ENCODE results near the gene SLC46A1. TPM values are rescaled to one million over a fixed set of nuclear protein-coding genes. Genes with fewer than 3 reads are reported as not detected.

The SLC46A1 gene
- total RNA-seq, 4 donors from 2014 or later = 10.8 to 15.6 (median 13.4) TPM

DNA sequence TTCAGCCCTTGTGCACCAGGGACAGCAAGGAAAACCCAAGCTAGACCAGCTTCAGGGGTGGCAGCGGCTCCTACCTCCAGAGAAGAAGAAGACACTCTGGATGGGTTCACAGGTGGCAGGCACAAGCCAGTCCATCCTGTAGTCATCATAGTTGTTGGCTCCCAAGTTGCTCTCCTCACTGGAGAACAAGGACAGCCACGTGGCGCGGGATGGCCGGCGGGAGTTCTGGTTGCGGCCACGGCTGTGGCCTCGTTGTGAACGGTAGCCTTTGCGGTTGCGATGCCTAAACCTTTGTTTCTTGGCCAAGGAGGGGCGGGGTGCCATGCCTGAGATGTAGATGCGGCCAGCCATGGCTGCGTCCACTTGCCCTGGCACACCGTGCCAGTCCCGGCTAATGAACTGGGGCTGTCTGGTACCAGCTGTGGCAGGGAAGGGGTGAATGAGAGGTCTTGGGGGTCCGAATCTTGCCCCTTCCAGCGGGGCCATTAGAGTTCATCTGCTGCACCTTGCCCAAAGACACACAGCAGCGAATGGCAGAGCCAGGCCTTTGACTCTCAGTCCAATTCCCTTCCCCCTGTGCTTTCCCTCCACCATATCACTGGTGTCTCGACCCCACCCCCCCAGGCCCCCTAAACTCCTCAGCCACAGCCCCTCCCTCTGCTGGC is 38.2 kb downstream of the SLC46A1 start:
- peaks cover 12 to 22% of the 10 kb centered on the region in 2 donors for H3K4me1 ChIP-seq
- no peak overlapping the region for H3K27ac ChIP-seq
- WGBS, 2 donors = 88 to 93% methylated on average over 17 to 20 of the region's 21 CpGs
- intact Hi-C loops (cut with DNase I) = no loop called here
- H3K9me3 ChIP-seq = no peaks in the 10 kb centered on the region
- no peak for TF ChIP-seq POLR2A (IDR thresholded peaks at IDR 0.05)
- TF ChIP-seq, protein P1, sequence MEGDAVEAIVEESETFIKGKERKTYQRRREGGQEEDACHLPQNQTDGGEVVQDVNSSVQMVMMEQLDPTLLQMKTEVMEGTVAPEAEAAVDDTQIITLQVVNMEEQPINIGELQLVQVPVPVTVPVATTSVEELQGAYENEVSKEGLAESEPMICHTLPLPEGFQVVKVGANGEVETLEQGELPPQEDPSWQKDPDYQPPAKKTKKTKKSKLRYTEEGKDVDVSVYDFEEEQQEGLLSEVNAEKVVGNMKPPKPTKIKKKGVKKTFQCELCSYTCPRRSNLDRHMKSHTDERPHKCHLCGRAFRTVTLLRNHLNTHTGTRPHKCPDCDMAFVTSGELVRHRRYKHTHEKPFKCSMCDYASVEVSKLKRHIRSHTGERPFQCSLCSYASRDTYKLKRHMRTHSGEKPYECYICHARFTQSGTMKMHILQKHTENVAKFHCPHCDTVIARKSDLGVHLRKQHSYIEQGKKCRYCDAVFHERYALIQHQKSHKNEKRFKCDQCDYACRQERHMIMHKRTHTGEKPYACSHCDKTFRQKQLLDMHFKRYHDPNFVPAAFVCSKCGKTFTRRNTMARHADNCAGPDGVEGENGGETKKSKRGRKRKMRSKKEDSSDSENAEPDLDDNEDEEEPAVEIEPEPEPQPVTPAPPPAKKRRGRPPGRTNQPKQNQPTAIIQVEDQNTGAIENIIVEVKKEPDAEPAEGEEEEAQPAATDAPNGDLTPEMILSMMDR (IDR thresholded peaks at IDR 0.05) = no peak
- H3K36me3 ChIP-seq = peaks cover 6 to 8% of the 10 kb centered on the region in 2 donors
- no peak for DNase-seq
- no peaks in the 10 kb centered on the region for H3K27me3 ChIP-seq
- no peak overlapping the region for H3K4me3 ChIP-seq (replicated peaks in 1 of 3)

DNA sequence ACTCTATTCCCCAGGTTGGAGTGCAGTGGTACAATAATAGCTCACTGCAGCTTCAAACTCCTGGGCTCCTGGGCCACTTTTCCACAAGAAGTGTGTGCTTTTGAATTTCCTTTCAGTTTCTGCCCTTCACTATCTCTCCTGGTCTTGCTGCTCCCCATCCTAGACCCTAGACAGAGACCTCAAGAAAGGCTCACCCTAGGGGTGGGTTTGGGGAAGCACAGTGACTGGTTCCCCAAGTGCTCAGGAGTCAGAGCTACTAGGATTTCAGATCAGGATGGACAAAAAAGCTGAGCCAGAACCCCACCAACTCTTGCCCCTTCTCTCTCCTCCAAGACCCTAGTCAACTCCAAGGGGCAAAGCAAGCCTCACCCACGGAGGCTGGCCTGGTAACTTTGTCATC is 39.4 kb downstream of the SLC46A1 start:
- no peaks in the 10 kb centered on the region for H3K27me3 ChIP-seq
- H3K27ac ChIP-seq = no peak overlapping the region
- TF ChIP-seq, protein P1 (IDR thresholded peaks at IDR 0.05) = no peak
- no peak for TF ChIP-seq POLR2A (IDR thresholded peaks at IDR 0.05)
- H3K9me3 ChIP-seq = no peaks in the 10 kb centered on the region
- H3K36me3 ChIP-seq = peaks cover 10 to 16% of the 10 kb centered on the region in 2 donors
- intact Hi-C loops (cut with DNase I) = no loop called here
- H3K4me3 ChIP-seq (replicated peaks in 1 of 3) = no peak overlapping the region
- H3K4me1 ChIP-seq = peaks cover 2 to 10% of the 10 kb centered on the region in 2 donors
- 40% methylated on average over 1 of the region's 1 CpG; no CpG with 5 or more reads in 1 of the 2 donors for WGBS, 2 donors
- no peak for DNase-seq

DNA sequence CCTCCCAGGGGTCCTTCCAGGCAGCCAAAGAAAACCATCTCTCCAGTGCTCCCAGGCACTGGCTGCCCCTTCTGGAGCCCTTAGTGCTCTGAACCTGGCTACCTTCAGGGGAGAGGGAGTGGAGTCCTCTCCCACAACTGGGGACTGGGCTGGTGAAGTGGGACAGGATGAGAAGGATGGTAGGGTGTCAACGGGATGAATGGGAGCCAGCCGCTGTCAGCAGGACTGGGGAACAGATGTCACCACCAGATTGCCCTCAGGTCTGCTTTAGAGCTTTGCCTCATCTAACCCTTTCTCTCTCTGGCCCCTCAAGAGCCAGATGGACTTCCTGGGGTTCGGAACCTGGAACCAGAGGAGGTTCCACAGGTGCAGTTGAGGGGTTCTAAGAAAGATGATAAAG is 40.5 kb downstream of the SLC46A1 start:
- no peak overlapping the region for H3K4me3 ChIP-seq (replicated peaks in 1 of 3)
- TF ChIP-seq, protein P1 (IDR thresholded peaks at IDR 0.05) = no peak
- TF ChIP-seq POLR2A (IDR thresholded peaks at IDR 0.05) = no peak
- H3K27ac ChIP-seq = no peak overlapping the region
- H3K4me1 ChIP-seq = no peaks in the 10 kb centered on the region
- WGBS, 2 donors = 90 to 95% methylated on average over 3 of the region's 3 CpGs
- H3K9me3 ChIP-seq = no peaks in the 10 kb centered on the region
- intact Hi-C loops (cut with DNase I) = no loop called here
- H3K27me3 ChIP-seq = no peaks in the 10 kb centered on the region
- H3K36me3 ChIP-seq = peaks cover 21 to 28% of the 10 kb centered on the region in 2 donors
- no peak for DNase-seq

DNA sequence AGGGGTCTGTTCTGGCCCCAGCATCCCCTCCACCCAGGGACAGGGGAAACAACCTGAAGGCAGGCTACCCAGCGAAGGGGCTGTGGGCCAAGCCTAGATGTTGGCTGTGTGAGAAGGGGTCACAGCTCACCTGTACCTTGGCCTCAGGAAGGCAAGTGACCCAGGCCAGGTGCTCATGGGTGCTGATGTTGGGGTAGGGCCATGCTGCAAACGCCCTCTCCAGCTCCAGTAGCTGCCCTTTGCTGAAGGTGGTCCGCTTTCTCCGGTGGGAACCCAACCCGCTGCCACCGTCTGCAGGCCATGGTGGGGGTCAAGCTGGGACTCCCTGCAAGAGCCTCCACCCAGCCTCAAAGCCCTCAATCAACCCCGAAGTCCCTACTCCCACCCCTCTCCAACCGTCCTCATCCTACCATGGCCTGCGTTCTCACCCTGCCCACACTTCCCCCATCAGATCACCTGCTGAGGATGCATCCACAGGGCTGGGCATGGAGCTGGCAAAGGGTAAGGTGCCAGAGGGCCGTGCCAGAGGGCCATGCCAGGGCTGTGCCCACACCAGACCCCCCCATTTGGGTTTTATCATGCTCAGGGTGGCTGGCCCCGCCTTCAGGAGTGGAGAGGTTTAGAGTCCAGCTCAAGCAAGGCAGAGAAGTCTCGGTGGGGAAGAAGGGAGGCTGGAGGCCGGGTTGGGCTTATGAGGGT is 41.2 kb downstream of the SLC46A1 start, which contains the start of gene SEBOX:
SEBOX (minus strand) TSS at position 535 of the 699 bp plus-strand sequence; CDS start at position 487, 48 bp downstream.
- H3K27me3 ChIP-seq = no peaks in the 10 kb centered on the region
- no peaks in the 10 kb centered on the region for H3K4me1 ChIP-seq
- no peaks in the 10 kb centered on the region for H3K9me3 ChIP-seq
- H3K27ac ChIP-seq = no peak within 1 kb of the TSS
- 95 to 97% methylated on average over 13 of the region's 13 CpGs for WGBS, 2 donors
- H3K4me3 ChIP-seq (replicated peaks in 1 of 3) = no peak within 1 kb of the TSS
- intact Hi-C loops (cut with DNase I) = no loop called here
- TF ChIP-seq, protein P1 (IDR thresholded peaks at IDR 0.05) = no peak
- TF ChIP-seq POLR2A (IDR thresholded peaks at IDR 0.05) = no peak
- no peak for DNase-seq
- peaks cover 27 to 34% of the 10 kb centered on the region in 2 donors for H3K36me3 ChIP-seq
